Retina (tissue), 1 donor: ENCODE measurements around the gene ZC3H8.

Source experiments
- DNase-seq: peaks from one replicate; pipeline ENCODE4 v3.0.0-alpha.2; 2016

ZC3H8 gene

DNA sequence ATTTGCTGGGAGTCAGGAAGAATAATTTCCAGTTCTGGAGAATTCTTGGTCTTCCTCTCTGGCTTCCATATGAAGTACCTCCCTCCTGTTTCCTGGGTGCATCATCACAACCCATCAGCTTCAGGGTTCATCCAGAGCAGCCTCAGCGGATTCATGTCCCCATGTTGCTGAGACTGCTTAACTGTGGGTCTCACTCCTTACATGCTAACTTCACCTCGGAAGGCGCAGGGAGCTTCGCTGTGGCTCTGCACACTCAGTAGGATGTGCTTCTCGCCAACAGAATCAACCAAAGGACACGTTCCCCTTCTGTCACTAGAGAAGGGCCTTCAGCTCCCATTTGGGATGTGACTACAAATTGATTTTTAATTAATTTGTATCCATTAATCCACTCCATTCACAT, 92.5 kb downstream of the ZC3H8 start:
- no peak for DNase-seq
